ENCODE measurements around the gene GPX5. TPM values are rescaled to one million over a fixed set of nuclear protein-coding genes. Genes with fewer than 3 reads are reported as not detected.

GPX5 gene
- total and polyA plus RNA-seq, 7 donors = not detected

DNA sequence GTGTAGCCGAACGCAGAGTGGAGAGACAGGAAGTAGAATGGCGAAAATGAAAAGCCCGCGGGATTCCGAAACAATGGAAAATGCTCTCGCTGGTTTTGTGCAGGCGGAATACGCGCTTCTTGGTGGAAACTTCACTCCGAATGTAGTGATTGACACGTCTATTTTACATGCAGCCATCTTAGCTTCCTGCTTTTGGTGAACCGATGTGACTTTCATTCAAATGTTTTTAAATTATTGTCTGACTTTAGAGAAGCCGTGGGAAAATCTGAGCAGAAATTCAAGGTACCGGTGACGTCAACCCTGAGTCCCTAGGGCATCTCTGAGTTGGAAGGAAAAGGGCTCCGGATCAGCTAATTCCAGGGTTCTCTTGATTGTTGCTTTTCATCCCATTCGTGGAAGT is 11.4 kb downstream of the GPX5 start:
- Histone ChIP-seq H3K36me3 (no peaks in the 10 kb centered on the region), H3K27ac (no peak overlapping the region), H3K4me3 (no peak overlapping the region), H3K9me3 (no peaks in the 10 kb centered on the region), H3K27me3 (peaks cover 0 to 47% (median 0%) of the 10 kb centered on the region in 3 donors), H3K4me1 (no peaks in the 10 kb centered on the region)
- whole genome bisulfite sequencing, 2 donors = 15 to 49% methylated on average over 18 of the region's 18 CpGs
- TF ChIP-seq, protein P1, sequence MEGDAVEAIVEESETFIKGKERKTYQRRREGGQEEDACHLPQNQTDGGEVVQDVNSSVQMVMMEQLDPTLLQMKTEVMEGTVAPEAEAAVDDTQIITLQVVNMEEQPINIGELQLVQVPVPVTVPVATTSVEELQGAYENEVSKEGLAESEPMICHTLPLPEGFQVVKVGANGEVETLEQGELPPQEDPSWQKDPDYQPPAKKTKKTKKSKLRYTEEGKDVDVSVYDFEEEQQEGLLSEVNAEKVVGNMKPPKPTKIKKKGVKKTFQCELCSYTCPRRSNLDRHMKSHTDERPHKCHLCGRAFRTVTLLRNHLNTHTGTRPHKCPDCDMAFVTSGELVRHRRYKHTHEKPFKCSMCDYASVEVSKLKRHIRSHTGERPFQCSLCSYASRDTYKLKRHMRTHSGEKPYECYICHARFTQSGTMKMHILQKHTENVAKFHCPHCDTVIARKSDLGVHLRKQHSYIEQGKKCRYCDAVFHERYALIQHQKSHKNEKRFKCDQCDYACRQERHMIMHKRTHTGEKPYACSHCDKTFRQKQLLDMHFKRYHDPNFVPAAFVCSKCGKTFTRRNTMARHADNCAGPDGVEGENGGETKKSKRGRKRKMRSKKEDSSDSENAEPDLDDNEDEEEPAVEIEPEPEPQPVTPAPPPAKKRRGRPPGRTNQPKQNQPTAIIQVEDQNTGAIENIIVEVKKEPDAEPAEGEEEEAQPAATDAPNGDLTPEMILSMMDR (IDR thresholded peaks at IDR 0.05) = no peak
- TF ChIP-seq POLR2A (IDR thresholded peaks at IDR 0.05) (no peak), EP300 (IDR thresholded peaks at IDR 0.05) (no peak), POLR2AphosphoS5 (IDR thresholded peaks at IDR 0.05) (no peak)
- intact Hi-C loops (cut with DNase I) = no loop called here
- DNase-seq = no peak

- no peaks in the 10 kb centered on the region for H3K4me1 ChIP-seq
- H3K9me3 ChIP-seq = no peaks in the 10 kb centered on the region
- no peak overlapping the region for H3K4me3 ChIP-seq
- no peak for DNase-seq
- H3K36me3 ChIP-seq = no peaks in the 10 kb centered on the region
- no peak overlapping the region for H3K27ac ChIP-seq
- intact Hi-C loops (cut with DNase I) = no loop called here
- TF ChIP-seq EP300 (IDR thresholded peaks at IDR 0.05) = no peak
- TF ChIP-seq, protein P1 (IDR thresholded peaks at IDR 0.05) = no peak
- TF ChIP-seq POLR2A (IDR thresholded peaks at IDR 0.05) = no peak
- TF ChIP-seq POLR2AphosphoS5 (IDR thresholded peaks at IDR 0.05) = no peak
- peaks cover 0 to 53% (median 0%) of the 10 kb centered on the region in 3 donors for H3K27me3 ChIP-seq
- 43 to 58% methylated on average over 22 of the region's 22 CpGs for WGBS, 2 donors
These were observed 11.9 kb downstream of the GPX5 start for GRCh38 chr6:28537509-28538140.

DNA sequence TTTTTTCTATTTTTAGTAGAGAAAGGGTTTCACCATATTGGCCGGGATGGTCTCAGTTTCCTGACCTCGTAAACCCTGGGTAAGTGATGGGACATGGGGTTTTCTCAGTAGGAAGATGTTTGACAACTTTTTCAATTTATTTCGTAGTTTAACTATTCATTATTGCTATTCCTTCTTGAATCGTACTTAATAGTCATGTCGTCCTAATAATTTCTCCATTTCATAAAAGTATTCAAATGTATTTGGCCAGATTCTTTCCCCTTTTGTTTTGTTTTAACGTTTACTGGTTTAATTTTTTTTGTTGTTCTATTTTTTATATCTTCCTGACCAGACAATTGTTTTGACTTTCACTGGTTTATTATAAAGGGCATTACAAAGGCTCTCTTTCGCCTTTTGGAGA is 16.3 kb downstream of the GPX5 start:
- 43 to 46% methylated on average over 7 of the region's 7 CpGs for WGBS, 2 donors
- no peaks in the 10 kb centered on the region for H3K36me3 ChIP-seq
- no peaks in the 10 kb centered on the region for H3K4me1 ChIP-seq
- H3K4me3 ChIP-seq = no peak overlapping the region
- no peak overlapping the region for H3K27ac ChIP-seq
- TF ChIP-seq, protein P1 (IDR thresholded peaks at IDR 0.05) = no peak
- no peak for TF ChIP-seq POLR2A (IDR thresholded peaks at IDR 0.05)
- TF ChIP-seq POLR2AphosphoS5 (IDR thresholded peaks at IDR 0.05) = no peak
- no peak for TF ChIP-seq EP300 (IDR thresholded peaks at IDR 0.05)
- intact Hi-C loops (cut with DNase I) = no loop called here
- DNase-seq = no peak
- peaks cover 0 to 58% (median 0%) of the 10 kb centered on the region in 3 donors for H3K27me3 ChIP-seq
- H3K9me3 ChIP-seq = no peaks in the 10 kb centered on the region

DNA sequence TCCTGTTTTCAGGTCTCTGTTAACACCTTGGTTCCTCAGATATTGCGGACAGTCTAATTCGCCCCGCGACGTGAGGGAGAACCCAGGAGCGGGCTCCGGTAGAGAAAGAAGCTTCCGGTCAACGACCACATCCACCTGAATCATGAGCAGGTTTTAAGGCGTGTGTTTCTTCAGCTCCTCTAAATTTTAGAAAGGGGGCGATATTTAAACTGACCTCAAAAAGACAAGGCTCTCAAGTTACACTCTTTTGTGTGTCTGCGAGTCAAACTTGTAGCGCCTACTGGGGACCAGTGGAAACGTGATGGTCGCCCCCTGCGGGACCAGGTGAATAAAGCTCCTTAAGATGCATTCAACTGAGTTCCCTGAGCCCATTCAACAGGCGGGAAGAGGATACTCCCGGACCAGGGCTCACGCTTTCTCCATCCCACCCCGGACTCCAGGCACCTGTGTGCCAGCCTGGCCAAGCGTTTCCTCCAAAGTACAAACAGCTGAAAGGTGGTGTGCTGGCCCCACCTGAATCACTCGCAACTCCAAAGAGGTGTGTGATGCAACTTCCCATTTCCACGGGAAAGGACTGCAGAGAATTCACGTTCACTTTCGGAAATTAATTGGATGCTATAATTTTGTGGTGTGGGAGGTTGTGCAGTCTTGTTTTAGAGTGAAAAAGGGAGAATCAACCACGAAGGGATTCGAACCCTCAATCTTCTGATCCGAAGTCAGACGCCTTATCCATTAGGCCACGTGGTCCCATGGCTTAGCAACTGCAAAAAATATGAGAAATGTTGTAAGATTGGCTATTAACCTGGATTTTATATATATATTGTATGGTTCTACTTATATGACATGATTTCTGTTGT is 17.0 kb downstream of the GPX5 start:
- WGBS, 2 donors = 2% methylated on average over 30 of the region's 30 CpGs

More for the DNA sequence above, 17.0 kb downstream of the GPX5 start:
- Histone ChIP-seq H3K27me3 (peaks cover 0 to 51% (median 0%) of the 10 kb centered on the region in 3 donors), H3K4me3 (no peak overlapping the region), H3K9me3 (no peaks in the 10 kb centered on the region), H3K4me1 (no peaks in the 10 kb centered on the region), H3K27ac (no peak overlapping the region), H3K36me3 (no peaks in the 10 kb centered on the region)
- intact Hi-C loops (cut with DNase I) = no loop called here
- TF ChIP-seq POLR2AphosphoS5 (IDR thresholded peaks at IDR 0.05) (no peak), POLR2A (IDR thresholded peaks at IDR 0.05) (no peak), EP300 (IDR thresholded peaks at IDR 0.05) (no peak)
- TF ChIP-seq, protein P1 (IDR thresholded peaks at IDR 0.05) = no peak
- DNase-seq = no peak
